T-cell (primary cell): ENCODE measurements around the gene ZNF583. TPM values are rescaled to one million over a fixed set of nuclear protein-coding genes. Genes with fewer than 3 reads are reported as not detected.

Experiments
- ATAC-seq, 4 experiments: fragments of 200-7000 bp in 3 of 4; fragments of 150-1000 bp in 1 of 4; cut with Tn5 transposase; replicated peaks in 1 of 4; 1 replicate in 3 of 4; 2 replicates in 1 of 4; pipeline ENCODE4 v1.10.0; 2021; ENCODE audit warnings: moderate library complexity in 3 of 4, mild to moderate bottlenecking in 2 of 4, moderate number of reproducible peaks in 1 of 4
- CTCF ChIA-PET, 2 donors: fragments of 300-600 bp; sonication (Branson Sonifier 250); formaldehyde crosslinking; loops; one replicate each; lab custom pipeline; 2022; ENCODE audit warnings: antibody characterized with exemption in 2 of 2; lab: Charles Lee
- POLR2A ChIA-PET, 2 donors: fragments of 300-600 bp; sonication (Branson Sonifier 250); formaldehyde crosslinking; loops; one replicate each; lab custom pipeline; 2022; ENCODE audit warnings: antibody characterized with exemption in 2 of 2; lab: Charles Lee
- DNase-seq, 35 experiments: peaks; one replicate each; pipeline versions ENCODE4 v3.0.0 to v3.0.0-alpha.2; 2013 to 2023
- H3K27ac ChIP-seq: one replicate; pipeline ENCODE4 v1.5.1; 2013; ENCODE audit warnings: low read length
- H3K27me3 ChIP-seq, 2 experiments: replicated peaks in 1 of 2; 1 replicate in 1 of 2; 2 replicates in 1 of 2; pipeline versions ENCODE4 v1.6.1 to v1.7.0; 2013; ENCODE audit warnings: low read length in 1 of 2, mixed read lengths in 1 of 2; ENCODE audit not compliant: control insufficient read depth in 2 of 2, insufficient read depth in 2 of 2; ENCODE audit errors: extremely low read depth in 1 of 2
- H3K36me3 ChIP-seq, 2 donors: 1 replicate in 1 of 2; 2 replicates in 1 of 2; pipeline versions ENCODE4 v1.6.1 to v1.7.0; 2013; ENCODE audit warnings: low read length in 1 of 2; ENCODE audit not compliant: control insufficient read depth in 2 of 2, insufficient read depth in 1 of 2; ENCODE audit errors: extremely low read depth in 1 of 2
- H3K4me1 ChIP-seq, 2 experiments: 1 replicate in 1 of 2; 2 replicates in 1 of 2; pipeline versions ENCODE4 v1.6.1 to v1.7.0; 2013; ENCODE audit warnings: low read length in 2 of 2, mixed read lengths in 1 of 2; ENCODE audit not compliant: insufficient read depth in 2 of 2, control insufficient read depth in 1 of 2; ENCODE audit errors: extremely low read depth in 1 of 2
- H3K4me3 ChIP-seq, 2 donors: 1 replicate in 1 of 2; 2 replicates in 1 of 2; pipeline versions ENCODE4 v1.5.1 to v1.7.0; 2013; ENCODE audit warnings: mild to moderate bottlenecking in 2 of 2, low read length in 1 of 2, moderate library complexity in 1 of 2; ENCODE audit not compliant: control insufficient read depth in 1 of 2; ENCODE audit errors: extremely low read depth in 1 of 2
- H3K9me3 ChIP-seq: 2 replicates; pipeline ENCODE4 v1.7.0; 2013
- H3K27ac Mint-ChIP-seq, 2 donors: one replicate each; pipeline ENCODE4 v1.8.0; 2020 to 2021; ENCODE audit warnings: mild to moderate bottlenecking in 2 of 2, mixed read lengths in 2 of 2
- H3K27me3 Mint-ChIP-seq, 2 donors: one replicate each; pipeline ENCODE4 v1.8.0; 2021 to 2022; ENCODE audit warnings: mixed read lengths in 2 of 2
- H3K36me3 Mint-ChIP-seq: one replicate; pipeline ENCODE4 v1.8.0; 2021; ENCODE audit warnings: mixed read lengths
- H3K4me1 Mint-ChIP-seq, 3 donors: one replicate each; pipeline ENCODE4 v1.8.0; 2020 to 2022; ENCODE audit warnings: mixed read lengths in 3 of 3, mild to moderate bottlenecking in 1 of 3
- H3K4me3 Mint-ChIP-seq, 3 donors: one replicate each; pipeline ENCODE4 v1.8.0; 2020 to 2022; ENCODE audit warnings: mild to moderate bottlenecking in 3 of 3, mixed read lengths in 3 of 3, moderate library complexity in 3 of 3
- H3K9me3 Mint-ChIP-seq, 3 donors: one replicate each; pipeline ENCODE4 v1.8.0; 2020 to 2022; ENCODE audit warnings: mixed read lengths in 3 of 3
- WGBS: methylation state at CpG from one replicate; pipeline ENCODE4 v1.1.5; 2013; ENCODE audit warnings: missing lambda C conversion rate; ENCODE audit not compliant: insufficient coverage; 5-methylcytosine and 5-hydroxymethylcytosine counted together
- total RNA-seq, 35 experiments: library from RNA in 6 of 35; stranded (reverse) in 6 of 35; fragments of 120-200 nt in 1 of 35; gene quantifications; one replicate each; pipeline versions ENCODE4 v1.2.1 to v1.2.4 and lab custom pipeline; 2013 to 2026

ZNF583 gene
- total RNA-seq, 5 donors from 2014 or later (not counting 1 experiment from before 2014, with no cell fraction given) = 3.3 to 10.7 (median 7.8) TPM

DNA sequence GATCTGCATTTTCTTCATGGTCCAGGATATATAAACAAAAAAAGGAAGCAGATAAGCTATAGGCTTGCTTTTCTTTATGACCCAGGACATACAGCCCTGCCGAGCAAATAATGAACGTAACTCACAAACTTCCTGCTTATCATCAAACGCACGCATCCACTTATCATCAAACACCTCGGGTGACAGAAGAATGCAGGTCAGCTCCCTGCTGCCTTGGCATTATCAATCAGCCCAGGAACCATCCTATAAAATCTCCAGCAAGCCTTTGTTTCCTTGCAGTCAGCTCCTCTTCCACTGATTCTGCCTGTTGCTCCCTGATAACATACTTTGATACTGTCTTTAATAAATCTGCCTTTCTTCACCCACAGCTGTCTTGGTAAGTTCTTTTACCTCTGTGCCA lies 5.3 kb upstream of the ZNF583 start:
- Histone ChIP-seq H3K27ac (no peak overlapping the region), H3K9me3 (peaks cover 2% of the 10 kb centered on the region), H3K4me3 (no peak overlapping the region), H3K27me3 (no peaks in the 10 kb centered on the region), H3K4me1 (peaks cover 3 to 11% of the 10 kb centered on the region in 2 experiments), H3K36me3 (peaks cover 0 to 13% of the 10 kb centered on the region in 2 donors)
- Mint-ChIP-seq H3K36me3 (peaks cover 67% of the 10 kb centered on the region), H3K27ac (no peak overlapping the region), H3K9me3 (peaks cover 15 to 68% (median 58%) of the 10 kb centered on the region in 3 donors), H3K27me3 (no peaks in the 10 kb centered on the region), H3K4me3 (no peak overlapping the region), H3K4me1 (peaks cover 11 to 22% (median 20%) of the 10 kb centered on the region in 3 donors)
- ATAC-seq (no peak), DNase-seq (no peak)
- CTCF ChIA-PET = no interaction called here
- POLR2A ChIA-PET = no interaction called here
- 99% methylated on average over 5 of the region's 5 CpGs for WGBS

DNA sequence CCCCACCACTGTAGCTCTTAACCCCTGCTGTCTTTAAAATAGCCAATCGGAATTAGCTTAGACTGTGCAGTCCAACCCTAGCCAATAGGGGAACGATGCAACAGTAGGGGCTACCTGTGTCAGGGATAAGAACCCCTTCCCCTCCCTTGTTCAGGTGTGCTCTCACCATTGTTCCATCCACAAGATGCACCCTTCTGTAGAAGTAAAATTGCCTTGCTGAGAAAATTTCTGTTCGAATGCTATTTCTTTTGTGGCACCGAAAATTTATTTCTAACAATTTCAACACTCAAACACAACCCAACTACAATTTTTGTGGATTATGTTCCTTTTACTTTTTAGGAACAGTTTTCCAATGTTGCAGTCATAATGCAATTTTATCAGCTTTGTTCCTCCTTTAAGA lies 3.6 kb upstream of the ZNF583 start:
- H3K9me3 Mint-ChIP-seq = peaks cover 22 to 63% (median 51%) of the 10 kb centered on the region in 3 donors
- CTCF ChIA-PET = no interaction called here
- no peak overlapping the region for H3K4me3 ChIP-seq
- peaks cover 68% of the 10 kb centered on the region for H3K36me3 Mint-ChIP-seq
- WGBS = 94% methylated on average over 2 of the region's 4 CpGs
- H3K27ac ChIP-seq = no peak overlapping the region
- no peak overlapping the region for H3K4me3 Mint-ChIP-seq
- no peak overlapping the region for H3K27ac Mint-ChIP-seq
- H3K4me1 Mint-ChIP-seq = peaks cover 25 to 30% (median 29%) of the 10 kb centered on the region in 3 donors
- peaks cover 0 to 13% of the 10 kb centered on the region in 2 donors for H3K36me3 ChIP-seq
- peaks cover 13 to 19% of the 10 kb centered on the region in 2 experiments for H3K4me1 ChIP-seq
- DNase-seq (no peak), ATAC-seq (no peak)
- no peaks in the 10 kb centered on the region for H3K27me3 Mint-ChIP-seq
- H3K9me3 ChIP-seq = peaks cover 2% of the 10 kb centered on the region
- no peaks in the 10 kb centered on the region for H3K27me3 ChIP-seq
- POLR2A ChIA-PET = interaction anchor here in 1 of 2 donors (0.7 kb wide), 1 partner anchor 52 kb away, joined by 5 read pairs; no protein-coding TSS in a partner anchor

DNA sequence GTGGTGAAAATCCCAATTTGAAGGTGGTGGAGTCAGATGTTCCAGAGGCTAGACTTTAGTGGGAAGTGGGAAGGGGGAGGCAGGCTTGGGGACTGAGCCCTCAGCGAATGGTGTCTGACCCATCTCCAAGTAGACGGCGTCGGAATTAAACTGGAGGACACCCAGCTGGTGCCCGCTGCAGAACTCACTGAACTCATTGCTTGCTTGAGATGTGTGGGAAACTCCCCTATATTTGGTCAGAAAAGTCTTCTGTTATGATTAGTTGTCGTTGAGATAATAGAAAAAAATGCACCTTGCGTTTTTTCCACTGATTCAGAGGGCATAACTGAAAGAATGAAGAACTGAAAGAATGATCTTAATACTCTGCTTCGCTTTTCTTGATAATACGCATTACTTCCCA lies 871 bp upstream of the ZNF583 start:
- peak in 2 of 35 experiments; percentile 6 to 21 for DNase-seq
- Histone ChIP-seq H3K27ac (peak overlapping the region; percentile 98), H3K9me3 (peaks cover 11% of the 10 kb centered on the region), H3K36me3 (peaks cover 9 to 20% of the 10 kb centered on the region in 2 donors), H3K4me1 (peaks cover 15 to 19% of the 10 kb centered on the region in 2 experiments), H3K4me3 (peak overlapping the region; percentile 92 to 95), H3K27me3 (no peaks in the 10 kb centered on the region)
- ATAC-seq = no peak
- Mint-ChIP-seq H3K4me3 (peak overlapping the region; percentile 79 to 96 (median 88)), H3K27ac (peak overlapping the region; percentile 97), H3K36me3 (peaks cover 70% of the 10 kb centered on the region), H3K9me3 (peaks cover 23 to 57% (median 54%) of the 10 kb centered on the region in 3 donors), H3K4me1 (peaks cover 28 to 35% (median 33%) of the 10 kb centered on the region in 3 donors), H3K27me3 (no peaks in the 10 kb centered on the region)
- ChIA-PET POLR2A (no interaction called here), CTCF (interaction anchor here (0.6 kb wide), 2 partner anchors 89 to 1957 kb away, joined by 4 read pairs; partner anchors contain the start of gene ZSCAN5A (in 1 of the 2))
- 66% methylated on average over 5 of the region's 9 CpGs for WGBS

DNA sequence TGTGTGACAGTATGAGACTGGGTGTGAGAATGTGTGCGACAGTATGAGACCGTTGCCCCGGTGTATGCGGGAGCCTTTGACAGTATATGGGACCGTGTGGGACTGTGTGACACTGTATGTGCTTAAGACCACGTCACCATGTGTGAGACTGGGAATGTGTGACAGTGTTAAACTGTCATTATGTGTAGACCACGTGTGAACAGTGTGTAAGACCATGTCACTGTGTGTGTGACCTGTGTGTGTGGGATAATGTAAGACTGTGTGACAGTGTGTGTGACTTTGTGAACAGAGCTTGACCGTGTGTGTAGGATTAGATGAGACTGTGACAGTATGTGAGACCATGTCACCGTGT lies 549 bp downstream of the ZNF583 start:
- WGBS = 73% methylated on average over 8 of the region's 9 CpGs
- Mint-ChIP-seq H3K27ac (peak overlapping the region; percentile 97), H3K4me1 (peaks cover 28 to 35% (median 33%) of the 10 kb centered on the region in 3 donors), H3K4me3 (peak overlapping the region; percentile 79 to 96 (median 88)), H3K9me3 (peaks cover 31 to 53% (median 50%) of the 10 kb centered on the region in 3 donors), H3K36me3 (peaks cover 70% of the 10 kb centered on the region), H3K27me3 (no peaks in the 10 kb centered on the region)
- ChIA-PET CTCF (interaction anchor here in 1 of 2 donors (0.6 kb wide), 1 partner anchor 11 kb away, joined by 3 read pairs; no protein-coding TSS in a partner anchor), POLR2A (no interaction called here)
- H3K4me3 ChIP-seq = peak overlapping the region; percentile 92 to 95
- ATAC-seq (no peak), DNase-seq (peak in 4 of 35 experiments; percentile 2 to 8 (median 5))
- peaks cover 15 to 19% of the 10 kb centered on the region in 2 experiments for H3K4me1 ChIP-seq
- peaks cover 9 to 30% of the 10 kb centered on the region in 2 donors for H3K36me3 ChIP-seq
- no peaks in the 10 kb centered on the region for H3K27me3 ChIP-seq
- H3K9me3 ChIP-seq = peaks cover 21% of the 10 kb centered on the region
- peak overlapping the region; percentile 98 for H3K27ac ChIP-seq

DNA sequence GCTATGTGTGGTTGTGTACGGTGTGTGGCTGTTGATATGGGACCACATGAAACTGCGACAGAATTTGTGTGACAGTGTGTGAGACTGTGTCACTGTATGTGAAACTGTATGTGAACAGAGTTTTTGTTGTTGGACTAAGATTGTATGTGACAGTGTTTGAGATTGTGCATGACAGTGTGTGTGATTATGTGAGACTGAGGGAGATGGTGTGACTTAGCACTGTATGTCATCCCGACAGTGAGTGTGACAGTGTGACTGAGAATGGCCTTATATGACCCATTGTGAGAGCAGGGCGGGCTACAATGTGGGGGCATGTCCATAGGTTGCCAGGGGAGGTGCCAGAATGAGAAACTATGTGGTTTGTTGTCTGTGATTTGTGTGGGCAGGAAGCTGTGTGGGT lies 930 bp downstream of the ZNF583 start:
- Mint-ChIP-seq H3K9me3 (peaks cover 34 to 55% (median 52%) of the 10 kb centered on the region in 3 donors), H3K4me3 (peak overlapping the region; percentile 79 to 96 (median 88)), H3K4me1 (peaks cover 28 to 35% (median 33%) of the 10 kb centered on the region in 3 donors), H3K36me3 (peaks cover 72% of the 10 kb centered on the region), H3K27ac (peak overlapping the region in 1 of 2 donors; percentile 97), H3K27me3 (no peaks in the 10 kb centered on the region)
- 80% methylated on average over 4 of the region's 4 CpGs for WGBS
- Histone ChIP-seq H3K4me3 (no peak overlapping the region), H3K9me3 (peaks cover 25% of the 10 kb centered on the region), H3K36me3 (peaks cover 9 to 30% of the 10 kb centered on the region in 2 donors), H3K27ac (no peak overlapping the region), H3K27me3 (no peaks in the 10 kb centered on the region), H3K4me1 (peaks cover 15 to 19% of the 10 kb centered on the region in 2 experiments)
- CTCF ChIA-PET = no interaction called here
- DNase-seq (peak in 1 of 35 experiments; percentile 1), ATAC-seq (no peak)
- POLR2A ChIA-PET = no interaction called here

DNA sequence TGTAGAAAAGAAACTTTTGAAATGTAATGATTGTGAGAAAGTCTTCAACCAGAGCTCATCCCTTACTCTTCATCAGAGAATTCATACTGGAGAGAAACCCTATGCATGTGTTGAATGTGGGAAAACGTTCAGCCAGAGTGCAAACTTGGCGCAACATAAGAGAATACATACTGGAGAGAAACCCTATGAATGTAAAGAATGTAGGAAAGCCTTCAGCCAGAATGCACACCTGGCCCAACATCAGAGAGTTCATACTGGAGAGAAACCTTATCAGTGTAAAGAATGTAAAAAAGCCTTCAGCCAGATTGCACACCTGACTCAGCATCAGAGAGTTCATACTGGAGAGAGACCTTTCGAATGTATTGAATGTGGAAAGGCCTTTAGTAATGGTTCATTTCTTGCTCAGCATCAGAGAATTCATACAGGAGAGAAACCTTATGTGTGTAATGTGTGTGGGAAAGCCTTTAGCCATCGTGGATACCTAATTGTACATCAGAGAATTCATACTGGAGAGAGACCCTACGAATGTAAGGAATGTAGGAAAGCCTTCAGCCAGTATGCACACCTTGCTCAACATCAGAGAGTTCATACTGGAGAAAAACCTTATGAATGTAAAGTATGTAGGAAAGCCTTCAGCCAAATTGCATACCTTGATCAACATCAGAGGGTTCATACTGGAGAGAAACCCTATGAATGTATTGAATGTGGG lies 19.3 kb downstream of the ZNF583 start:
- no peaks in the 10 kb centered on the region for H3K4me1 ChIP-seq
- Mint-ChIP-seq H3K36me3 (peaks cover 72% of the 10 kb centered on the region), H3K4me3 (no peak overlapping the region), H3K9me3 (peaks cover 26 to 74% (median 51%) of the 10 kb centered on the region in 3 donors), H3K27ac (no peak overlapping the region), H3K4me1 (no peaks in the 10 kb centered on the region), H3K27me3 (no peaks in the 10 kb centered on the region)
- no peak for DNase-seq
- peaks cover 0 to 12% of the 10 kb centered on the region in 2 donors for H3K36me3 ChIP-seq
- POLR2A ChIA-PET = no interaction called here
- no peaks in the 10 kb centered on the region for H3K27me3 ChIP-seq
- H3K27ac ChIP-seq = no peak overlapping the region
- ATAC-seq = no peak
- peak overlapping the region in 1 of 2 donors; percentile 5 for H3K4me3 ChIP-seq
- CTCF ChIA-PET = no interaction called here
- no CpG with 5 or more reads among the region's 5 CpGs for WGBS
- peaks cover 66% of the 10 kb centered on the region for H3K9me3 ChIP-seq
